SK-N-SH treated with all-trans-retinoic acid at 6 μM for 48 hours (cell line): ENCODE measurements around the gene TEAD1.

Experiments
- ATAC-seq: fragments of 200-7000 bp; cut with Tn5 transposase; 3 replicates; pipeline ENCODE4 v1.9.1; 2020; ENCODE audit warnings: mild to moderate bottlenecking, moderate library complexity
- ARNTL ChIP-seq: fragments of 450-650 bp; formaldehyde crosslinking; IDR thresholded peaks from 2 replicates; pipeline ENCODE4 v1.5.0; 2020; ENCODE audit warnings: low read depth, mild to moderate bottlenecking, moderate library complexity, borderline replicate concordance
- CREB5 ChIP-seq: fragments of 250-450 bp; sonication (Bioruptor Pico); IDR thresholded peaks from 2 replicates; pipeline ENCODE4 v1.5.1; 2020; ENCODE audit warnings: low read depth, mild to moderate bottlenecking, moderate library complexity
- CSDC2 ChIP-seq: fragments of 250-450 bp; sonication (Bioruptor Pico); IDR thresholded peaks from 2 replicates; pipeline ENCODE4 v1.5.0; 2020; ENCODE audit warnings: mild to moderate bottlenecking, moderate library complexity
- ESRRG ChIP-seq: fragments of 250-450 bp; sonication (Bioruptor Pico); IDR thresholded peaks from 2 replicates; pipeline ENCODE4 v1.6.1; 2021; ENCODE audit warnings: mild to moderate bottlenecking
- GLIS3 ChIP-seq: fragments of 250-450 bp; sonication (Bioruptor Pico); IDR thresholded peaks from 2 replicates; pipeline ENCODE4 v1.5.0; 2020; ENCODE audit warnings: mild to moderate bottlenecking, moderate library complexity
- ISL1 ChIP-seq: fragments of 250-450 bp; sonication (Bioruptor Pico); IDR thresholded peaks from 2 replicates; pipeline ENCODE4 v2.1.2; 2022; ENCODE audit warnings: mild to moderate bottlenecking, moderate library complexity
- OSR1 ChIP-seq: fragments of 250-450 bp; sonication (Bioruptor Pico); IDR thresholded peaks from 2 replicates; pipeline ENCODE4 v1.8.0; 2022; ENCODE audit warnings: moderate library complexity, mild to moderate bottlenecking, inconsistent platforms
- PATZ1 ChIP-seq: fragments of 250-450 bp; sonication (Bioruptor Pico); IDR thresholded peaks from 2 replicates; pipeline ENCODE4 v1.8.0; 2020; ENCODE audit warnings: mild to moderate bottlenecking, moderate library complexity, borderline replicate concordance
- POU6F1 ChIP-seq: fragments of 250-450 bp; sonication (Bioruptor Pico); IDR thresholded peaks from 2 replicates; pipeline ENCODE4 v1.8.0; 2021; ENCODE audit warnings: low read depth, mild to moderate bottlenecking, moderate library complexity, borderline replicate concordance
- PPARA ChIP-seq: fragments of 250-450 bp; sonication (Bioruptor Pico); IDR thresholded peaks from 2 replicates; pipeline ENCODE4 v1.5.0; 2020; ENCODE audit warnings: mild to moderate bottlenecking, borderline replicate concordance
- RARB ChIP-seq: fragments of 250-450 bp; sonication (Bioruptor Pico); IDR thresholded peaks from 2 replicates; pipeline ENCODE4 v1.8.0; 2021; ENCODE audit warnings: mild to moderate bottlenecking, moderate library complexity
- SNAI2 ChIP-seq: fragments of 250-450 bp; sonication (Bioruptor Pico); IDR thresholded peaks from 2 replicates; pipeline ENCODE4 v1.5.0; 2020; ENCODE audit warnings: mild to moderate bottlenecking, moderate library complexity
- TCF4 ChIP-seq: fragments of 250-450 bp; sonication (Bioruptor Pico); IDR thresholded peaks from 2 replicates; pipeline ENCODE4 v1.8.0; 2021; ENCODE audit warnings: mild to moderate bottlenecking, moderate library complexity, borderline replicate concordance
- TOX ChIP-seq: fragments of 250-450 bp; sonication (Bioruptor Pico); IDR thresholded peaks from 2 replicates; pipeline ENCODE4 v1.8.0; 2021; ENCODE audit warnings: mild to moderate bottlenecking, moderate library complexity, borderline replicate concordance
- TSHZ2 ChIP-seq: fragments of 250-450 bp; sonication (Bioruptor Pico); IDR thresholded peaks from 2 replicates; pipeline ENCODE4 v1.5.0; 2020; ENCODE audit warnings: mild to moderate bottlenecking, moderate library complexity
- ZFP3 ChIP-seq: fragments of 250-450 bp; sonication (Bioruptor Pico); IDR thresholded peaks from 2 replicates; pipeline ENCODE4 v1.5.0; 2020; ENCODE audit warnings: mild to moderate bottlenecking, moderate library complexity
- ZNF565 ChIP-seq: fragments of 450-650 bp; formaldehyde crosslinking; conservative IDR thresholded peaks from 2 replicates; pipeline ENCODE4 v1.5.0; 2020; ENCODE audit warnings: low read depth, mild to moderate bottlenecking, moderate library complexity
- ZNF70 ChIP-seq: fragments of 450-650 bp; formaldehyde crosslinking; IDR thresholded peaks from 2 replicates; pipeline ENCODE4 v1.5.0; 2020; ENCODE audit warnings: mild to moderate bottlenecking, moderate library complexity
- ZNF8 ChIP-seq: fragments of 450-650 bp; formaldehyde crosslinking; IDR thresholded peaks from 2 replicates; pipeline ENCODE4 v1.5.0; 2020; ENCODE audit warnings: mild to moderate bottlenecking, moderate library complexity

TEAD1 gene

GRCh38 chr11:12733091-12733490 lies 58.9 kb downstream of the TEAD1 start:
- ATAC-seq = no peak
- no peak for TF ChIP-seq ZFP3 (CRISPR knock-in tag)
- TF ChIP-seq PPARA = no peak
- no peak for TF ChIP-seq ZNF70 (CRISPR knock-in tag)
- TF ChIP-seq ZNF565 = no peak
- TF ChIP-seq TSHZ2 (CRISPR knock-in tag) = no peak
- TF ChIP-seq TOX (CRISPR knock-in tag) = no peak
- no peak for TF ChIP-seq ARNTL (CRISPR knock-in tag)
- no peak for TF ChIP-seq ZNF8 (CRISPR knock-in tag)
- TF ChIP-seq POU6F1 (CRISPR knock-in tag) = no peak
- no peak for TF ChIP-seq CREB5 (CRISPR knock-in tag)
- TF ChIP-seq OSR1 (CRISPR knock-in tag) = no peak
- TF ChIP-seq PATZ1 = no peak
- no peak for TF ChIP-seq SNAI2 (CRISPR knock-in tag)
- no peak for TF ChIP-seq CSDC2
- TF ChIP-seq RARB (CRISPR knock-in tag) = no peak
- TF ChIP-seq, all 23 proteins: peak for 0

- no peak for ATAC-seq
- TF ChIP-seq ARNTL (CRISPR knock-in tag) (no peak), SNAI2 (CRISPR knock-in tag) (no peak), ZNF565 (no peak), TCF4 (no peak), TOX (CRISPR knock-in tag) (no peak), CSDC2 (no peak), POU6F1 (CRISPR knock-in tag) (no peak), ISL1 (CRISPR knock-in tag) (no peak), CREB5 (CRISPR knock-in tag) (no peak)
Observed at GRCh38 chr11:12734625-12735024, 60.4 kb downstream of the TEAD1 start.

- no peak for ATAC-seq
- no peak for TF ChIP-seq OSR1 (CRISPR knock-in tag)
- TF ChIP-seq ARNTL (CRISPR knock-in tag) = no peak
- no peak for TF ChIP-seq TSHZ2 (CRISPR knock-in tag)
- TF ChIP-seq SNAI2 (CRISPR knock-in tag) = no peak
- no peak for TF ChIP-seq ZNF70 (CRISPR knock-in tag)
- no peak for TF ChIP-seq CSDC2
- no peak for TF ChIP-seq TOX (CRISPR knock-in tag)
- no peak for TF ChIP-seq ESRRG (CRISPR knock-in tag)
- TF ChIP-seq GLIS3 = no peak
- no peak for TF ChIP-seq PPARA
- TF ChIP-seq ZNF565 = no peak
Observed at GRCh38 chr11:12735262-12735661, 61.0 kb downstream of the TEAD1 start.
